Omental fat pad (tissue), 4 donors: ENCODE data around the gene CD68. TPM values are rescaled to one million over a fixed set of nuclear protein-coding genes. Genes with fewer than 3 reads are reported as not detected.

Experiments
- ATAC-seq: fragments of 150-250 bp; one replicate; pipeline ENCODE4 v1.9.1; 2016; ENCODE audit warnings: mild to moderate bottlenecking, moderate library complexity; ENCODE audit not compliant: low FRiP score
- DNase-seq: peaks from one replicate; pipeline ENCODE4 v3.0.0-alpha.2; 2019; ENCODE audit warnings: low spot score
- CTCF ChIP-seq, 3 donors: fragments of 450-650 bp; IDR thresholded peaks; one replicate each; pipeline ENCODE4 v1.5.1; 2016 to 2017; ENCODE audit warnings: antibody characterized with exemption in 3 of 3, mild to moderate bottlenecking in 3 of 3, moderate library complexity in 2 of 3
- total RNA-seq, 4 donors: library from RNA; depleted of rRNA; stranded (reverse); fragments of >200 nt; gene quantifications; one replicate each; pipeline ENCODE4 v1.1.0, GENCODE V29; 2016

The CD68 gene
- total RNA-seq, 4 donors from 2014 or later, result 99.1 to 321 (median 191) TPM

GRCh38 chr17:7582396-7583252 lies 3.2 kb downstream of the CD68 start:
- no peak for TF ChIP-seq CTCF (IDR thresholded peaks at IDR 0.05)
- ATAC-seq, result no peak
- DNase-seq, result no peak

GRCh38 chr17:7583253-7584109 lies 4.0 kb downstream of the CD68 start, which contains the start of gene MPDU1:
TSS of gene MPDU1 (plus strand) at chr17:7583852. CDS start at chr17:7583863, 11 bp downstream.
- TF ChIP-seq CTCF (IDR thresholded peaks at IDR 0.05), result no peak

GRCh38 chr17:7586673-7587419 lies 7.4 kb downstream of the CD68 start:
- no peak for TF ChIP-seq CTCF (IDR thresholded peaks at IDR 0.05)
- no peak for DNase-seq
- ATAC-seq, result no peak

More at GRCh38 chr17:7583253-7584109, 4.0 kb downstream of the CD68 start, which contains the start of gene MPDU1:
- DNase-seq (peak; percentile 74), ATAC-seq (peak; percentile 70)

GRCh38 chr17:7587420-7588151 lies 8.1 kb downstream of the CD68 start:
- no peak for ATAC-seq
- DNase-seq, result no peak
- no peak for TF ChIP-seq CTCF (IDR thresholded peaks at IDR 0.05)

- TF ChIP-seq CTCF (IDR thresholded peaks at IDR 0.05), result no peak
- no peak for ATAC-seq
- no peak for DNase-seq
Measured at GRCh38 chr17:7588553-7589203, 9.2 kb downstream of the CD68 start.
